Stimulated activated CD4-positive, alpha-beta T cell treated with anti-CD3 and anti-CD28 coated beads, Interleukin-1b, Interleukin-23, amount 100 ng/mL, for 48 hours (primary cell): ENCODE data around the gene KBTBD6.
A peak's percentile ranks its signal among the peaks of the same experiment; 100 is the strongest.
"Not testable (repeated sequence)": the region's sequence is repeated elsewhere in the genome, so short reads cannot be mapped to it uniquely, and the experiment has no call there.

Source experiments
- DNase-seq: peaks from one replicate; pipeline ENCODE4 v3.0.0-alpha.2; 2020

The KBTBD6 gene

DNA sequence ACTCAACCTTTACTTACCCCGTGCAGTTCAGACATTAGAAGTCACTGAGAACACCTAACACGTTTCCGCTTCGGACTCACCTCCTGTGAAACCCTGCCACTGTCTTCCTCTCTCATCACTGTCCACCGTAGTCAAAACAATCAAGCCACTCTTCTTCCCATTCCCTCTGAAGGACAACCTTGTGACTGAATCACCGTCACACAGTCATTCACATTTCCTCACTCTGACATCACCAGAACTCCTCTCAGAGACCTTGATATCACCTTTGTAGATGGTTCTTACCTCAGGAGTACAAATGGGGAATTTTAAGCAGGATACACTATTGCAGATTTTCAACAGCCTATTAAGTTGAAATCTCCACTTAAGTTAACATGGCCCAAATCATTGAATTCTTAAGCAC, 1.3 kb upstream of the KBTBD6 start:
- DNase-seq: no peak

DNA sequence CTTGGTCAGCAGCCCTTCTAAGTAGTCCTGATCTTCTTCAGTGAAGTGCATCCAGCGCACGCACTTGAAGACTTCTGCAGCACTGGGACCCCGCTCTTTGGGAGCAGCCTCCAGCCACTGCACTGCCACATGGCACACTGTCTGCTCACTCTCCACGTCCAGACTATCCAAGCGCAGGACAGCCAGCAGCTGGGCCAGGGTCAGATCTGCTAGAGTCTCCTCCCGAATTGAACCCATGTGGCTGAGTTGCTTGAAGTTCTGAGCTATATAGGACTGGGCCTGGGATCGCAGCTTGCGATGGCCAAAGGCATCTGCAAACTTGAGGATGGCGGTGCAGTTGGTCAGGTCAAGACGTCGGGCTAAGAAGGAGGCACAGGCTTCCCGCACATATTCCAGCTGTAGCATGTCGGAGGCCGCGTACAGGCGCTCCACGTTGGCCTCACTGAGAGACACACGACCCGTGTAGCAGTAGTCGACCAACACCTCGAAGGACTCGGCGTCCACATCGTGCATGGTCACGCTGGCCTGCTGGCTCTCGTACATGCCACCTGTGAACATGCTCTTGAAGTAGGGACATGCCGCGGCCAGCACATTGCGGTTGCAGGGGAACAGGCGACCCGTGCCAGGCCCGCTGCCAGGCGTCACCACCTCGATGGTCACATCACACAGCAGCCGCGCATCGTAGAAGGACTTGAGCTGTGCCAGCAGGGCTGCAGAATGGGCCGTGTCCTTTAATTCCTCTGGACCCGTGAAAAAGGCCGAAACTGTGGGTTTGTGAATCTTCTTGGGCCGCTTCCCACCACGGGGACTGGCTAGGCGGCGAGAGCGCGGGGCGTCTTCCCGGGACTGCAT, 716 bp downstream of the KBTBD6 start:
- peak; percentile 28 for DNase-seq

DNA sequence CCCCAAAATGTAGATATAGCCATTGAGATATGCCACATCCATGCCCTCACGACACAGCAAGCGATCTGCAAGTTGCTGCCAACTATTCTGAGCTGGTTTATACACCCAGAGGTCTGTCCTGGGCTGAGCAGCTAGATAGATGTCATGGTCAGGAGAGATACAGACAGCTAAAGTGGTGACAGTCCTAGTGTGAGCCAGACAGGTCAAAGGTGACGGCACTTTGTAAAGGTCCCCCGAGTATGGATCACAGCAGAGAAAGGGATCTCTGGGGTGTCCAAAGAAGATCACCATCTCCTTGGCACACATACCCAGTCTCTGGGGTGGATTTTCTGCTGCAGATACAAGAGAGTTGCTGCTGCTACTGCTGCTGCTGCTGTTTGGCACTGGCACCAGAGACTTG, 1.4 kb downstream of the KBTBD6 start:
- not testable (repeated sequence) for DNase-seq

DNA sequence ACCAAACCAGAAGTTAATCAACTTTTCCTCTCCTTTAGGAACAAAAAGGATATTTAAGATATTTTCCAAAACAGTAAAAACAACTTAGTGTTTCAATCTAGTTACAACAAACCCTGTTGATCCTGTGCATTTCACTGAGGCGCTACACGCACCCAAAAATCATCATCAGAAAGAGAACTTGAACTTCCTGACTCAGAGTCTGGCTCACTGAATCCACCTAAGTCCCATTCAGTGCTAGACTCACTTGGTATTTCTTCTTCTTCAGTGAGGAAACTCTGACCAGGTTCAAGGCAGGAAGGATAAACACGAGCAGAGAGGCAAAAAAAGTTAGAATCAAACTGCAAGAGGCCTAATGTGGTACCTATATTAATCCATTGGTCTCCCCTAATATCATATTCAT, 2.2 kb downstream of the KBTBD6 start:
- DNase-seq: no peak

DNA sequence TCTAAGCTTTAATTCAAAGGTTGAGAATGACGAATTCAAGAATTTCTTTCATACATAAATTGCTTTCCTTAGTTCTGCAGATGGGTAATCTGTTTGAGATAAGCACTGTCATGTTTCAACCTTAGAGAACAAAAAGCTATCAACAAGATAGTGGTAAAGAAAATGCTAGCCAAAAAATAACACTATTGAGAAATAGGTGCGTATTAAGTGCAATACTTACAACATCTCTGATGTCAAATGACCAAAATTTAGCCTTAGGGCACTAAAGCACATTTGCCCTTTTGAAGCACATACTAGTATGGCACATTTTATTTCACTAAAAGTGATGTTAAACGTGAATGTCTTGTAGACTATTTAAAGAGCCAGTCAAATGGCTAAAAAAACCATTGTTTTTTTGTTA, 4.9 kb downstream of the KBTBD6 start:
- DNase-seq: no peak

DNA sequence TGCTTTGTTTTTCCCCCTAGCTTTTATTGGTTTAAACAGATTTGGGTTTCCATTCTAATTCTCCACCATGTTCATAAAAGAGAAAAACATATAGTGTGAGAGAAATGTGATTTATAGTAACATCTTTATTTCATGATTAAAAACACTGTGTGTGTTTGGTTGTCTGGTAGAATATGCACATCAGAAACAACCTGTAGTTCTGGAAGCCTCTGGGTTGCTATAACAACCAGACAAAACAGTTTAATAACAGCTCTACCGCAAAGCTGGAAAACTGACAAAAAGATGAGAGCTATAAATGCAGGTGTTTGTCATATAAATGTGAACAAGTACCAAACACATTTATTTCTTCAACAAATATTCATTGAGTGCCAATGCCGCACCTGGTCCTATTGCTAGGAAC, 9.8 kb downstream of the KBTBD6 start:
- no peak for DNase-seq

DNA sequence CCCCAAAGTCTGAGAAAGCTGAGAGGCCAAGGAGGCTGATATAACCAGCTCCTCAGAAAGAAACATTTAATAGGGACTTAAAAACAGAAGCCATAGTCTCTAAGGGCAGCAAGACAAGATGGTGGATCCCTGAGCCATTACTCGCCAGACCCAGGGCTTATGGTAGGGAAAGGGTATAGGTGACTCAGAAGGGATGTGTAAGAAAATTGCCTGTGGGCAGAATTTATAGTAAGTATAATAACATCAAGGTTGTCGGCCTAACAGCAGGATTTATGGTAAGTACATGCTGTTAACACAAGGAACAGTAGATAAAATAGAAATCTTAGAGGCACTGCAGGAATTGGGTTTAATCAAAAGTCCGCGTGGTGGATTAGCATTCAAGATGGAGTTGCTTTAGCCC, 14.7 kb downstream of the KBTBD6 start:
- no peak for DNase-seq

DNA sequence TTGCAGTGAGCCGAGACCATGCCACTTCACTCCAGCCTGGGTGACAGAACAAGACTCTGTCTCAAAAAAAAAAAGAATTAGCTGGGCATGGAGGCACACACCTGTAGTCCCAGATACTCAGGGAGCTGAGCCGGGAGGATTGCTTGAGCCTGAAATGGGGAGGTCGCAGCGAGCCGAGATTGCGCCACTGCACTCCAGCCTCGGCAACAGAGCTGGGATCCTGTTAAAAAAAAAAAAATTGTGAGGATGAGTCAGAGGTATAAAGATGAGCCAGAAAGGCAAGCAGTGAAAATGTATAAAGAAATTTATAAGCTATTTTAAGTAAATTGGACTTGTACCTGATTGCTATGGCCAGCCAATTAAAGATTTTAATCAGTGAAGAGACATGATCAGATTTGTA, 21.1 kb downstream of the KBTBD6 start:
- no peak for DNase-seq

DNA sequence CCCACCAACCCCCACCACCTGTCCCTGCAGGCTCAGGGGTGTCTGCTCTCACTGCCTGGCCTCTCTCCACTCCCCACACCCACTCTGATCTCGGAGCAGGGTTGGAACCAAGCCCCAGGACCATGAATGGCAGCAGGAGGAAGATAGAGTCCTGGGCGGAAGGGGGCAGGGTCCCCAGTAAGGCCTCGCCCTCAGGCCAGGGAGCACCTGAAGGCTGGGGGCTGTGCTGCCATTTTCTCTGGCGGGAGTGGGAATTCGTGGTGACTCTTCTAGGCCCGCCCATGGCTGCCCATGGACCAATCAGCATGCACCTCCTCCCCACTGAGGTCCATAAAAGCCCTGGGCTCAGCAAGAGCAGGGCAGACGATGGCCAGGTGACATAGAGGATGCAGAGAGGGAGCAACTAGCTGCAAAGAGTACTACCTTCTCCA, 25.0 kb downstream of the KBTBD6 start:
- no peak for DNase-seq

DNA sequence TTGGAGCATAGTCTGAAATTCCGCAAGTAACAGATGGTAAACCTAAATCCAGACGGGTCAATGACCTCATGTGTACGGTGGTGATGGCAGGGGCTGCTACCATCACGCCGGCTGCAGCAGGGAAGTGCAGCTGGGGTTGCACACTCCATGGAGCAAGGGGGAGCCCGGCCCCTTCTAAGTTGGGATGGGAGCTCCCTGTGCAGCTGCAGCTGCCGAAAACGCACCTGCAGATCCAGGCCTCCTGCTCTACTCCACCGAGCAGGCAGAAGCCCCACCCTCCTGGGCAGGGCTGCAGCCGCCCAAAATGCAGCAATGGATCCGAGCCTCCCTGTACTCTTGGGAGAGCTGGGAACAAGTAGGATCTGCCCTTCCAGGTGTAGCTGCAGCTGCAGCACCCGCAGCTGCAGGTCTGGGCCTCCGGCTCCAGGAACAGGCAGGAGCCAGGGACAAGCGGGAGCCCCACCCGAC, 25.5 kb downstream of the KBTBD6 start:
- no peak for DNase-seq

DNA sequence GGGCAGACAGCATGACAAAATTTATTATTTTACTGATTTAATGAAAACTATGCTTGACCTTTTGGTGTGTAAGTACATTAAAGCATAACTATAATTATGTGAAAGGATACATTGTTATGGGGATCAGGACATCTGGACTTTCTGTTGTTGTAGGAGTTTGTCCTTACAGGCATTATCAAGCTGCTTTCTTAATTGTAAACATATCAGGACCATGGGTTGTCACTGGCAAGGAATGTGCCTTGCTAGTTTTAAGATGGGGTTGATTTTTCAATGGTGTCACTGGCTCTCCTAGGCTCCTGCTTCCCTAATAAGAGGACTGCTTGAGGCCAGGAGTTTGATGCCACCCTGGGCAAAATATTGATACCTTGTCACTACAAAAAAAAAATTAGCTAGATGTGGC, 32.6 kb downstream of the KBTBD6 start:
- no peak for DNase-seq

DNA sequence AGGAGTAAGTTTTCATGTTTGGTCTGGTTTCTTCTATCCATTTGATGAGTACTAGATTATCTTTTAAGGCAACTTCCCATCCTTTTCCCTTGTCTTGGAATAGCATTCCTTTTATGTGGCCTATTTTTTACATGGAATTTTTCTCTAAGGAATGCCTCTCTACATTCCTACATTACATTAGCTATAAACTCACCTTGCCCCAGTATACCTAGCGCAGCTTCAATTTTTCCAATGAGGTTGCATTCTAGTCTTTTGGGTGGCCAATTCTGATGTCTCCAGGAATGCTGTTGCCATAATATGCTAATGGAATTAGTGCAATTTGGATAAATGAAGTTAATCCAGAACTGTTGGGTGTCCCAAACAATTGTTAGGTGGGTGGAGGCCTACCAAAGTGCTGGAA, 33.8 kb downstream of the KBTBD6 start:
- no peak for DNase-seq

DNA sequence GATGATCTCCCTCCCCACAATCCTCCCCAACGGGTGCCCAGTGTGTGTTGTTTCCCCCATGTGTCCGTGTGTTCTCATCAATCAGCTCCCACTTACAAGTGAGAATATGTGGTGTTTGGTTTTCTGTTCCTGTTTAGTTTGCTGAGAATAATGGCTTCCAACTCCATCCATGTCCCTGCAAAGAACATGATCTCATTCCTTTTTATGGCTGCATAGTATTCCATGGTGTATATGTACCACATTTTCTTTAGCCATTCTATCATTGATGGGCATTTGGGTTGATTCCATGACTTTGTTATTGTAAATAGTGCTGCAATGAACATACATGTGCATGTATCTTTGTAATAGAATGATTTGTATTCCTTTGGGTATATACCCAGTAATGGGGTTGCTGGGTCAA, 36.9 kb downstream of the KBTBD6 start:
- DNase-seq: not testable (repeated sequence)

DNA sequence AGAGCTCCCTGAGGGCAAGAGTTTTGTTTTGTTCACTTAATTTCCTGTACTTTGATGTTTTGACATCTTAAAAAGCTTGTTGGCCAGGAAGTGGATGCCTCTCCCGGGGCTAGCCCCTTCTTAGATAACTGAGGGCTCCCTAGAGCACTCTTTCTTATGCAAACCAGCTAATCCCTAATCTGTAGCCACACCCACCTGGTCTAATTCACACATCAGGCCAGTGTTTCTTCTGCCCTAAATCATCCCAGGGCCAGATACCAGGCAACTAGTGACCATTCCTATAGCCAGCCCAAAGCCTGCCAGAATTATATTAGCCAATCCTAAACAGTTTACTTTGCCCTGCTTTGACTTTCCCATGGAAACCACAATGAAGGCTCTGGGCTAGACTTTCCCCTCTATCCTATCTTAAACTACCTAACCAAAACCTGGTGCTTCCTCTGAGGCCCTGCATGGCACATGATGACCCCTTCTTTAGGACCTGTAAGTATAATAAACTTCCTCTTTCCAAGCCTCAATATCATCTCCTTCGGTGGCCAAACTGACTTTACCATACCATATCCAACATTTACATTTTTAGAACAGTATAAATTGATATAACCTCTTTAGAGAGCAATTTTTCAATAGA, 46.5 kb downstream of the KBTBD6 start:
- no peak for DNase-seq

DNA sequence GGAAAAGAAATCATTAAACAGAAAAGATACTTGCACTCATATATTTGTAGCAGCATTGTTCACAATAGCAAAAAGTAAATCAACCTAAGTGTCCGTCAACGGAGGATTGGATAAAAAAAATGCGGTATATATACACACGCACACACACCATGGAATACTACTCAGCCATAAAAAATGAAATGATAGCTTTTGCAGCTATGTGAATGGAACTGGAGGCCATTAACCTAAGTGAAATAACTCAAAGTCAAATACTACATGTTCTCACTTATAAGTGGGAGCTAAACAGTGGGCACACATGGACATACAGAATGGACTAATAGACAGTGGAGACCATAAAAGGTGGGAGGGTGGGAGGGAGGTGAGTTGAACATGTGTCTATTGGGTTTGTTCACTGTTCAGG, 52.9 kb downstream of the KBTBD6 start:
- no peak for DNase-seq
